Psoas muscle (tissue), 8 donors: ENCODE measurements around the gene MRAS. TPM values are rescaled to one million over a fixed set of nuclear protein-coding genes. Genes with fewer than 3 reads are reported as not detected.

Source experiments
- ATAC-seq, 4 donors: fragments of 200-7000 bp; cut with Tn5 transposase; one replicate each; pipeline ENCODE4 v1.9.1; 2020; ENCODE audit warnings: moderate library complexity in 3 of 4, mild to moderate bottlenecking in 2 of 4
- DNase-seq, 2 donors: peaks; one replicate each; pipeline ENCODE4 v3.0.0-alpha.2; 2020
- H3K27ac ChIP-seq: fragments of 200-600 bp; one replicate; pipeline ENCODE4 v1.8.0; 2022
- H3K27me3 ChIP-seq, 3 donors: fragments of 200-600 bp in 1 of 3; one replicate each; pipeline versions ENCODE4 v1.6.1 to v1.8.0; 2013 to 2022; ENCODE audit warnings: low read length in 2 of 3, mild to moderate bottlenecking in 2 of 3, moderate library complexity in 1 of 3; ENCODE audit not compliant: insufficient read depth in 3 of 3
- H3K36me3 ChIP-seq, 2 donors: fragments of 200-600 bp in 1 of 2; one replicate each; pipeline versions ENCODE4 v1.6.1 to v1.8.0; 2013 to 2022; ENCODE audit warnings: low read depth in 1 of 2, mild to moderate bottlenecking in 1 of 2, moderate library complexity in 1 of 2; ENCODE audit not compliant: insufficient read depth in 1 of 2
- H3K4me1 ChIP-seq: fragments of 200-600 bp; one replicate; pipeline ENCODE4 v1.8.0; 2022
- H3K4me3 ChIP-seq: fragments of 200-600 bp; one replicate; pipeline ENCODE4 v1.8.0; 2022; ENCODE audit warnings: mild to moderate bottlenecking
- H3K9me3 ChIP-seq: fragments of 200-600 bp; one replicate; pipeline ENCODE4 v1.8.0; 2022
- WGBS, 3 donors: extraction: QIAGEN DNeasy Blood & Tissue Kit; methylation state at CpG; one replicate each; pipeline versions ENCODE4 v1.1.6 to v1.1.7; 2013; 5-methylcytosine and 5-hydroxymethylcytosine counted together
- intact Hi-C, 2 donors: fragments of 100-400 bp; cut with DNase I; formaldehyde crosslinking; loops; one replicate each; pipeline versions ENCODE4 v1.11.0 to v1.14.2; 2022
- polyA plus RNA-seq, 3 donors: library from polyadenylated mRNA; stranded (reverse); fragments of 200-250 nt; gene quantifications; one replicate each; pipeline ENCODE4 v1.2.3, GENCODE V29; 2013
- total RNA-seq, 4 donors: library from RNA; stranded (reverse); fragmentation: NEBNext Ultra II Directional in 2 of 4; extraction: Animal tissue kit (Norgen Biotek cat#: 25700) in 2 of 4; gene quantifications; one replicate each; pipeline versions ENCODE4 v1.2.1 to v1.2.4, GENCODE V29; 2021 to 2023
- TF ChIP-seq, protein P1 (sequence below): fragments of 200-600 bp; IDR thresholded peaks from one replicate; pipeline ENCODE4 v1.8.0; 2022; ENCODE audit warnings: antibody characterized with exemption
- donor health status: healthy with polysubstance abuse.
- donor health status: DM: no; HTN: no; CAD: no; lungs with moderate emphysema.
- donor health status: Bipolar disorder and iron deficiency.
- donor health status: healthy.
- donor health status: DM: yes; HTN: yes; CAD: no.
- donor health status: DM: no; HTN: no; CAD: no.
- donor health status: DM: no; HTN: no; CAD: no.
- donor health status: DM: yes; HTN: yes; CAD: no.

The MRAS gene
- total and polyA plus RNA-seq, 7 donors, result 43.8 to 166 (median 107) TPM

DNA sequence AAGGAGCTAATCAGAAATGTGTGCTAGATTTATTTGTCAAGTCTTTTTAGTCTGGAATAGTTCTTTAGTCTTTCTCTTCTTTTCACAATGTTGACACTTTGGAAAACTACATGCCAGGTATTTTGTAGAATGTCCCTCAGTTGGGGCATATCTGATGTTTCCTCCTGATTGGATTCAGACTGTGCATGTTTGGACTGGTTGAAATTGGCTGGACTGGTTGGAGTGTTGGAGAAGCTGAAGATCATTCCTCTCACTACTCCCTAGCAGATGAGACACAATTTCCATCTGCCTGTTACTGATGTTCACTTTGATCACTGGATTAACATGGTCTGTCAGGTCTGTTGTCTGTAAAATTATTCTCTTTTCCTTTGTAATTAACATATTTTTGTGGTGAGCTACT lies 22.4 kb upstream of the MRAS start:
- ATAC-seq (no peak), DNase-seq (no peak)
- no peak overlapping the region for H3K4me3 ChIP-seq
- H3K36me3 ChIP-seq, result no peaks in the 10 kb centered on the region
- peaks cover 20% of the 10 kb centered on the region for H3K4me1 ChIP-seq
- H3K27ac ChIP-seq, result no peak overlapping the region
- TF ChIP-seq, protein P1, sequence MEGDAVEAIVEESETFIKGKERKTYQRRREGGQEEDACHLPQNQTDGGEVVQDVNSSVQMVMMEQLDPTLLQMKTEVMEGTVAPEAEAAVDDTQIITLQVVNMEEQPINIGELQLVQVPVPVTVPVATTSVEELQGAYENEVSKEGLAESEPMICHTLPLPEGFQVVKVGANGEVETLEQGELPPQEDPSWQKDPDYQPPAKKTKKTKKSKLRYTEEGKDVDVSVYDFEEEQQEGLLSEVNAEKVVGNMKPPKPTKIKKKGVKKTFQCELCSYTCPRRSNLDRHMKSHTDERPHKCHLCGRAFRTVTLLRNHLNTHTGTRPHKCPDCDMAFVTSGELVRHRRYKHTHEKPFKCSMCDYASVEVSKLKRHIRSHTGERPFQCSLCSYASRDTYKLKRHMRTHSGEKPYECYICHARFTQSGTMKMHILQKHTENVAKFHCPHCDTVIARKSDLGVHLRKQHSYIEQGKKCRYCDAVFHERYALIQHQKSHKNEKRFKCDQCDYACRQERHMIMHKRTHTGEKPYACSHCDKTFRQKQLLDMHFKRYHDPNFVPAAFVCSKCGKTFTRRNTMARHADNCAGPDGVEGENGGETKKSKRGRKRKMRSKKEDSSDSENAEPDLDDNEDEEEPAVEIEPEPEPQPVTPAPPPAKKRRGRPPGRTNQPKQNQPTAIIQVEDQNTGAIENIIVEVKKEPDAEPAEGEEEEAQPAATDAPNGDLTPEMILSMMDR, result no peak
- intact Hi-C loops, result no loop called here
- no peaks in the 10 kb centered on the region for H3K9me3 ChIP-seq
- no peaks in the 10 kb centered on the region for H3K27me3 ChIP-seq

DNA sequence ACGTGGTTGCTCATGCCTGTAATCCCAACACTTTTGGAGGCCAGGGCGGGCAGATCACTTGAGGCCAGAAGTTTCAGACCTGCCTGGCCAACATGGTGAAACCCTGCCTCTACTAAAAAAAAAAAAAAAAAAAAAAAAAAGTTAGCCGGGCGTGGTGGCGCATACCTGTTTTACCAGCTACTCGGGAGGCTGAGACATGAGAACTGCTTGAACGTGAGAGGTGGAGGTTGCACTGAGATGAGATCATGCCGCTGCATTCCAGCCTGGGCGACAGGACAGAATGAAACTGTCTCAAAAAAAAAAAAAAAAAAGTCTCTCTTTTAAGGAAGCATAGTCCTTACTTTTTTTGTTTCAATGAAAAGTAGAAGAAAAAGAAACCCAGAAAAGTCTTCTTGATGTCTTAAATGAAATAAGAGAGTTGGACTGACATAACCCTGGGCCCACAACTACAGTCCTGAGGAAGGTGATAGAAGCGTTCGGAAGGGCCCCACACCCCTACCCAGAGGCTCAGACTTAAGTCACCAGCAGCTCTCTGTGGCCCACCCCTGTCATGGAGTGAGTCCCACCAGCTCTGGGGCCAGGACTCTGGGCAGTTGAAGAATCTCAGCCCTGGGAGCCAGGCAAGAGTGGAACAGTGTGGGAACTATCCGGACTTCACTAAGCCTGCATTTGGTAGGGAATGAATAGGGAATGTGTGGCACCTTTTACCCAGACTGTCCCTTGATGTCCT lies 21.3 kb upstream of the MRAS start:
- ATAC-seq, result no peak
- intact Hi-C loops, result no loop called here
- H3K9me3 ChIP-seq, result no peaks in the 10 kb centered on the region
- no peaks in the 10 kb centered on the region for H3K27me3 ChIP-seq
- peaks cover 20% of the 10 kb centered on the region for H3K4me1 ChIP-seq
- H3K36me3 ChIP-seq, result no peaks in the 10 kb centered on the region
- no peak for DNase-seq
- TF ChIP-seq, protein P1, result no peak
- WGBS, 3 donors, result 94 to 98% (median 96%) methylated on average over 12 of the region's 12 CpGs
- no peak overlapping the region for H3K4me3 ChIP-seq
- no peak overlapping the region for H3K27ac ChIP-seq

DNA sequence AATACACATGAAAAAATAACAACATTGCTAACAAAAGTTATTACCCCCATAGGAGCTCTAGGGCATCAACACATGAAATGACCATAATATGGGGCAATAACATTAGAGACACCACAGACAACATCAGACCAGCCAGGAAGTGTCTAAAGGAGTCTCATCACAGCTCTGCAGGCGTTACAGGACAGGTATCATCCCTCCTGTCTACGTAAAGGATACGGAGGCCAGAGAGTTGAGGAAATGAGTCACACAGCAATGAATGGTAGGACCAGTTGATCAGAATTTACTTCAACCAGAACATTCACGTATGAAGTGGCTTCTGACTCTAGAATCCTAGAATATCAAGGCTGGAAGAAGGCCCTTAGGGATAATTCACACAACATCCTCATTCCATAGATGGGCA lies 20.5 kb upstream of the MRAS start:
- WGBS, 3 donors, result 84 to 91% (median 87%) methylated on average over 4 of the region's 4 CpGs
- Histone ChIP-seq H3K9me3 (no peaks in the 10 kb centered on the region), H3K4me3 (no peak overlapping the region), H3K27me3 (no peaks in the 10 kb centered on the region), H3K36me3 (no peaks in the 10 kb centered on the region), H3K4me1 (peaks cover 20% of the 10 kb centered on the region), H3K27ac (no peak overlapping the region)
- ATAC-seq, result no peak
- DNase-seq, result no peak
- intact Hi-C loops, result loop anchor here in 1 of 2 donors (2.0 kb wide), 1 partner anchor 65 kb away; no protein-coding TSS in a partner anchor
- TF ChIP-seq, protein P1, result no peak

DNA sequence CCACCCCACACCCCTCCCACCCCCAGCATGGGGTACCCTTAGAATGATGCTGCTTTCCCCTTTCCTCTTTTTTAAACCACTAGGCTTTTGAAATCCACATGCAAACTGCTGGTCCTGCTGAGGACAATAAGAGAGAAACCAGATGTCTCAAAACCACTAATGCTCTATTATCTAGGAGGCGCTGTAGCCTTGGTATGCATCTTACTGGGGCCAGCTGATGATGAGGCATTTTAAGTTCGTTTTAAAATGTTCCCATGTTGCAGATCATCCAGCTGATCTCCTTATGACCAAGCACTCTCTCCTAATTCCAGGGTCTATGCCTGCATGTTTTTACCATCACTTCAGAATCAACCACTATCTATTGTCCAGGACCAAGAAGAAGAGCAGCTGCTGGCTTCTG lies 20.0 kb upstream of the MRAS start:
- no peaks in the 10 kb centered on the region for H3K36me3 ChIP-seq
- peak overlapping the region; percentile 84 for H3K4me3 ChIP-seq
- TF ChIP-seq, protein P1, result no peak
- H3K27me3 ChIP-seq, result no peaks in the 10 kb centered on the region
- H3K27ac ChIP-seq, result peak overlapping the region; percentile 84
- intact Hi-C loops, result loop anchor here in 1 of 2 donors (2.0 kb wide), 1 partner anchor 66 kb away; no protein-coding TSS in a partner anchor
- H3K4me1 ChIP-seq, result peaks cover 20% of the 10 kb centered on the region
- ATAC-seq (no peak), DNase-seq (no peak)
- no peaks in the 10 kb centered on the region for H3K9me3 ChIP-seq
- 33 to 61% (median 56%) methylated on average over 2 of the region's 2 CpGs for WGBS, 3 donors
